Kidney capillary endothelial cell (primary cell): ENCODE measurements around the gene DGAT2.

Source experiments
- DNase-seq: peaks from one replicate; pipeline ENCODE4 v3.0.0-alpha.2; 2018; ENCODE audit warnings: low spot score

The DGAT2 gene

GRCh38 chr11:75826461-75827230 lies 58.1 kb downstream of the DGAT2 start:
- DNase-seq: peak; percentile 35

- peak; percentile 47 for DNase-seq
Measured at GRCh38 chr11:75827562-75827961, 59.0 kb downstream of the DGAT2 start.

- no peak for DNase-seq
Measured at GRCh38 chr11:75831915-75832502, 63.4 kb downstream of the DGAT2 start.

- DNase-seq: no peak
Measured at GRCh38 chr11:75834728-75835127, 66.2 kb downstream of the DGAT2 start.

GRCh38 chr11:75836417-75836816 lies 67.8 kb downstream of the DGAT2 start:
- no peak for DNase-seq

- DNase-seq: no peak
Measured at GRCh38 chr11:75839851-75840250, 71.3 kb downstream of the DGAT2 start.

- no peak for DNase-seq
Measured at GRCh38 chr11:75840522-75840921, 71.9 kb downstream of the DGAT2 start.

GRCh38 chr11:75841739-75842138 lies 73.2 kb downstream of the DGAT2 start:
- DNase-seq: no peak

- no peak for DNase-seq
Measured at GRCh38 chr11:75845324-75845723, 76.7 kb downstream of the DGAT2 start.

GRCh38 chr11:75849894-75850293 lies 81.3 kb downstream of the DGAT2 start:
- DNase-seq: no peak

GRCh38 chr11:75850787-75851186 lies 82.2 kb downstream of the DGAT2 start:
- DNase-seq: no peak
